GM21825 (cell line): ENCODE measurements around the gene ATP8A2.

Experiments
- ATAC-seq: cut with Tn5 transposase; IDR thresholded peaks from one replicate; pipeline ENCODE4 v1.9.1; 2021; ENCODE audit warnings: mild to moderate bottlenecking, moderate library complexity; ENCODE audit not compliant: unreplicated experiment

The ATP8A2 gene

GRCh38 chr13:25679936-25680335, 308.2 kb downstream of the ATP8A2 start:
- no peak for ATAC-seq

GRCh38 chr13:25682276-25682675, 310.5 kb downstream of the ATP8A2 start:
- ATAC-seq = no peak

- ATAC-seq = no peak
These were observed 311.3 kb downstream of the ATP8A2 start for GRCh38 chr13:25683056-25683455.

GRCh38 chr13:25683662-25684370, 312.0 kb downstream of the ATP8A2 start:
- no peak for ATAC-seq

- no peak for ATAC-seq
These were observed 312.7 kb downstream of the ATP8A2 start for GRCh38 chr13:25684491-25684890.

GRCh38 chr13:25686831-25687470, 315.2 kb downstream of the ATP8A2 start:
- no peak for ATAC-seq

GRCh38 chr13:25687471-25688225, 315.9 kb downstream of the ATP8A2 start:
- no peak for ATAC-seq

- ATAC-seq = no peak
These were observed 316.8 kb downstream of the ATP8A2 start for GRCh38 chr13:25688536-25688935.

GRCh38 chr13:25689539-25689938, 317.8 kb downstream of the ATP8A2 start:
- ATAC-seq = no peak

GRCh38 chr13:25690582-25690981, 318.8 kb downstream of the ATP8A2 start:
- ATAC-seq = no peak

GRCh38 chr13:25691654-25692053, 319.9 kb downstream of the ATP8A2 start:
- ATAC-seq = no peak

GRCh38 chr13:25692099-25692498, 320.3 kb downstream of the ATP8A2 start:
- ATAC-seq = no peak

GRCh38 chr13:25699056-25699455, 327.3 kb downstream of the ATP8A2 start:
- no peak for ATAC-seq

- ATAC-seq = no peak
These were observed 327.8 kb downstream of the ATP8A2 start for GRCh38 chr13:25699600-25699999.

GRCh38 chr13:25701304-25701703, 329.5 kb downstream of the ATP8A2 start:
- ATAC-seq = no peak

GRCh38 chr13:25702386-25702785, 330.6 kb downstream of the ATP8A2 start:
- no peak for ATAC-seq

GRCh38 chr13:25707726-25708125, 336.0 kb downstream of the ATP8A2 start:
- no peak for ATAC-seq

- no peak for ATAC-seq
These were observed 336.5 kb downstream of the ATP8A2 start for GRCh38 chr13:25708268-25708667.

GRCh38 chr13:25709088-25709487, 337.3 kb downstream of the ATP8A2 start:
- ATAC-seq = no peak

- no peak for ATAC-seq
These were observed 344.0 kb downstream of the ATP8A2 start for GRCh38 chr13:25715760-25716159.

- no peak for ATAC-seq
These were observed 346.0 kb downstream of the ATP8A2 start for GRCh38 chr13:25717666-25718197.

- no peak for ATAC-seq
These were observed 347.9 kb downstream of the ATP8A2 start for GRCh38 chr13:25719666-25720065.
